SH-SY5Y (cell line): ENCODE data around the gene TIMM10.

Experiments used
- GATA2 ChIP-seq: IDR thresholded peaks from 2 replicates; pipeline ENCODE4 v1.6.1; 2011; ENCODE audit warnings: mild to moderate bottlenecking, low read depth, low read length
- GATA3 ChIP-seq: IDR thresholded peaks from 2 replicates; pipeline ENCODE4 v1.6.1; 2011; ENCODE audit warnings: low read depth, mild to moderate bottlenecking, low read length, moderate library complexity

DNA sequence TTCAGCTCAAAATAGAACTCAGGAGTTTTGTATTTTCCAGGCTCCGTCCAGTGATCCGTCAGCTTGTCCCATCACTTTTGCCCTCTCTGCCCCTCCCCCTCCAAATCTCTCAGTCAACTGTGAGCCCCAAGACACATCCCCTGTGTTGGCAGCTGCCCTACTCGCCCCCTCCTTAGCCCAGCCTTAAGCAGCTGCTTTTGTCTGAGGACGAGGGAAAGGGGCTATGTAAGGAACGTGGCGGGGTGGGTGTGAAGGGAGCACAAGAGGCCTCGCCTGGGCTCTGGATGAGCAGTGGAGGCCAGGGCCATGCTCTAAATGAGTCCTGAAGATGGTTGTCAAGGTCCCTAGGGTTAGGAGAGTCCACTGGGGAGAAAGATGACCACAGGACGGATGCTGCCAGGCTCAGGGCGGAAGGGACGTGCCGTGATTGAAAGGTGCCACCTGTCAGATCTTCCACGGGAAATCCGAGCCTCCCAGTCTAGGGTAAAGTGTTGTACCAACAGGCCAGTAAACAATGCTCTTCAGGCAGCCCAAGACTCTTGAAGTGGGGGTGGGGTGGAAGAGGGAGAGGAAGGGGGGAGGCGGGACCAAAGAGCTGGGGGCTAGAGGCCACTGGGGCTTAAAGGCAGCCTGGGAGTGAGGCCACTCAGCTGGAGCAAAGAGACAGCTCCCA is 6.5 kb upstream of the TIMM10 start, which contains the start of gene SMTNL1:
- TF ChIP-seq GATA2 (no peak), GATA3 (no peak)
